Activated T-helper 17 cell treated with anti-CD3 and anti-CD28 coated beads, Interleukin-2, amount 50 U/mL, for 72 hours (primary cell): ENCODE measurements around the gene VPS8. TPM values are rescaled to one million over a fixed set of nuclear protein-coding genes. Genes with fewer than 3 reads are reported as not detected.
"Not testable (repeated sequence)": the region's sequence is repeated elsewhere in the genome, so short reads cannot be mapped to it uniquely, and the experiment has no call there.

ENCODE experiments used
- ATAC-seq: fragments of 150-1000 bp; cut with Tn5 transposase; replicated peaks from 2 replicates; pipeline ENCODE4 v1.10.0; 2021; ENCODE audit warnings: mild to moderate bottlenecking, moderate library complexity
- H3K27ac Mint-ChIP-seq: one replicate; pipeline ENCODE4 v1.8.0; 2022; ENCODE audit warnings: mixed read lengths
- H3K27me3 Mint-ChIP-seq: one replicate; pipeline ENCODE4 v1.8.0; 2022; ENCODE audit warnings: mixed read lengths
- H3K36me3 Mint-ChIP-seq: one replicate; pipeline ENCODE4 v1.8.0; 2022; ENCODE audit warnings: low read depth, mild to moderate bottlenecking, mixed read lengths
- H3K4me1 Mint-ChIP-seq: one replicate; pipeline ENCODE4 v1.8.0; 2022; ENCODE audit warnings: mixed read lengths
- H3K4me3 Mint-ChIP-seq: one replicate; pipeline ENCODE4 v1.8.0; 2022; ENCODE audit warnings: mild to moderate bottlenecking, mixed read lengths
- H3K9me3 Mint-ChIP-seq: one replicate; pipeline ENCODE4 v1.8.0; 2022; ENCODE audit warnings: mixed read lengths
- total RNA-seq, 2 donors: library from RNA; stranded (reverse); gene quantifications; one replicate each; pipeline ENCODE4 v1.2.3, GENCODE V29; 2022

VPS8 gene
- total RNA-seq, 2 donors from 2014 or later: 43.7 to 73.6 TPM

DNA sequence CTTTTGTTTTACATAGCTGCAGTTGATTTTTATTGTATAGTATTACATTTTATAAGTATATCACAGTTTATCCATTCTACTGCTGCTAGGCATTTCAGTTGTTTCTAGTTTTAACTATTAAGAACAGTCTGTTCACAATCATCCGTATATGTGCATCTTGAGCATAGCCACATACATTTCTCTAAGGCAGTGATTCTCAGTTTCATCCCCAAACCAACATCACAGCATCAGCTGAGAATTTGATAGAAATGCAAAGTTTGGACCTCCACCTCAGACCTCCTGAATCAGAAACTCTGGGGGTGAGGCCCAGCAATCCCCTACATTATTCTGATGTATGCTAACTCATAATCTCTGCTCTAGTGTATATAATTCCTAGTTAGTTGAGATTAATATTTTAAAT lies 120.8 kb downstream of the VPS8 start:
- H3K27me3 Mint-ChIP-seq: no peaks in the 10 kb centered on the region
- H3K36me3 Mint-ChIP-seq: peaks cover 82% of the 10 kb centered on the region
- no peaks in the 10 kb centered on the region for H3K4me1 Mint-ChIP-seq
- no peak overlapping the region for H3K27ac Mint-ChIP-seq
- H3K9me3 Mint-ChIP-seq: no peaks in the 10 kb centered on the region
- ATAC-seq: no peak
- no peak overlapping the region for H3K4me3 Mint-ChIP-seq

DNA sequence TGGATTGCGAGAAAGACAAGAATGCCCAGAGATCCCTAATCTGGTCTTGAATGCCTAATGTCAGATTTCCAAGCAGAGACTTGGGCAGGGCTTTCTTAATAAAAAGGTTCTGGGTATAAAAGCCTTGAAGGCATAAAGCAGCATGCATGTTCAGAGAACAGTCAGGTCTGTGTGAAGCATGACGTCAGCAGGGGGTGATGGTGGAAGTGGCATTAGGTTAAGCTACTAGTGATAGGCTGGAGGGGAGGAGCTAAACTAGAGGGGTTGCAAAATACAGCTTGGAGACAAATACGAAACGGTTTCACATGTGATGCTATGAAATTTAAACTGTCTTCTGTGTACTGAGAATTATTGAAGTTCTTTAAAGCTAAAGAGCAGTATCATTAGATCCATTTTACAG lies 125.6 kb downstream of the VPS8 start:
- peaks cover 76% of the 10 kb centered on the region for H3K36me3 Mint-ChIP-seq
- no peaks in the 10 kb centered on the region for H3K27me3 Mint-ChIP-seq
- H3K9me3 Mint-ChIP-seq: no peaks in the 10 kb centered on the region
- H3K4me3 Mint-ChIP-seq: no peak overlapping the region
- ATAC-seq: no peak
- peak overlapping the region; percentile 5 for H3K27ac Mint-ChIP-seq
- no peaks in the 10 kb centered on the region for H3K4me1 Mint-ChIP-seq

DNA sequence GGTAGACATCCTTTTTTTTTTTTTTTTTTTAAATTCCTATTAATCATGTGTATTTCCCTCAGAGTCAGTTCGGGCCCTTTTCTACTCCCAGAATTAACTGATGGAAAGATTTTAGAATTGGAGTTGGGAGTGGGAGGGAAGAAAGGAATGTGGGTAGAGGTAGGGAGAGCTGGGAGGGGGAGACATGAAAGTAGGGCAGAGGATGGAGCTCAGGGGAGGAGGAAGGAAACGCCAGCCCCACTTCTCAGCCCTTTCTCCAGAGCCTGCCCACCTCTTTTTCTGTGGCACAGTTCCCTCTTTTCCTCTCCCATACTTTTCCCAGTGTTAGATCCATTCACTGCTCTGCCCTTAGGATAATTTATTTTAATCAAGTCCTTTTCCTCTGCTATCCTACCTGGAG lies 129.4 kb downstream of the VPS8 start:
- peaks cover 70% of the 10 kb centered on the region for H3K36me3 Mint-ChIP-seq
- ATAC-seq: no peak
- H3K4me3 Mint-ChIP-seq: no peak overlapping the region
- H3K27me3 Mint-ChIP-seq: no peaks in the 10 kb centered on the region
- H3K27ac Mint-ChIP-seq: no peak overlapping the region
- H3K9me3 Mint-ChIP-seq: no peaks in the 10 kb centered on the region
- H3K4me1 Mint-ChIP-seq: peaks cover under 1% of the 10 kb centered on the region

DNA sequence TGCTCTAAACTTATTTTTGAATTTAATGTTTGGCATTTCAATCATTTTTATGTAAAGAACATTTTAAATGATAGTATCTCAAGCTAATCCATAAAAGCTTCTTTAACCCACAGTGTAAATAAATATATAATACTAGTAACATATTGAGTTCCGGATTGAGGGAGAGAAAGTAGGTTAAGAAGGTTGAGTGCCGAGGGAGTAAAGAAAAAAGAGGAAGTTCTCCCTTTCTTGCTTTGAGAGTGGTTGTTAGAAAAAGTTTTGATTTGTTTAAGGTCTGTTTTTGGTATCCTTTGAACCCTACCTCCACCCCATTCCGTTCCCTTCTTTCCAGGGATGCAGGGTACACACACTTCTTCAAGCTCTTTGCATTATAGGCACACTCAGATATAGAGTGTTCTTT lies 130.8 kb downstream of the VPS8 start:
- Mint-ChIP-seq H3K36me3 (peaks cover 73% of the 10 kb centered on the region), H3K27ac (no peak overlapping the region), H3K9me3 (no peaks in the 10 kb centered on the region), H3K4me3 (no peak overlapping the region), H3K27me3 (no peaks in the 10 kb centered on the region), H3K4me1 (peaks cover 4% of the 10 kb centered on the region)
- no peak for ATAC-seq

DNA sequence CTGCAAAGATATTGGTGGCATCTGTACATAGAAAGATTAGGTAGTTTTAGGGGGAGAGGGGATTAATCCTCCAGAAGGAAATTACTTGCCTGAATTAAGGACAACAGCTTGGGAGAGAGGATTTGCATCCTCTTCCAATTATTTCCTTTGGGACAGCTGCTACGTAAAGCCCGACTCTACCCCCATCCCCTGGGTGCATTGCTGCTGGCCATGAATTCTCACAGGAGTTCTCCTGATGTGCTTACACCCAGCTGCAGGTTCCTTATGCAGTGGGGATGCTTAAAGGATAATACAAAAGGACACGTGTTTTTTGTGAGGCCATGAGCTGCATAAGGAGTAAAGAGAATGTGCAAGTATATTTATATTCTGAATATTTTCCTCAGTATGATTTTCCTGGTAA lies 132.3 kb downstream of the VPS8 start:
- Mint-ChIP-seq H3K27ac (no peak overlapping the region), H3K27me3 (no peaks in the 10 kb centered on the region), H3K4me3 (no peak overlapping the region), H3K4me1 (peaks cover 4% of the 10 kb centered on the region), H3K36me3 (peaks cover 67% of the 10 kb centered on the region), H3K9me3 (no peaks in the 10 kb centered on the region)
- no peak for ATAC-seq

DNA sequence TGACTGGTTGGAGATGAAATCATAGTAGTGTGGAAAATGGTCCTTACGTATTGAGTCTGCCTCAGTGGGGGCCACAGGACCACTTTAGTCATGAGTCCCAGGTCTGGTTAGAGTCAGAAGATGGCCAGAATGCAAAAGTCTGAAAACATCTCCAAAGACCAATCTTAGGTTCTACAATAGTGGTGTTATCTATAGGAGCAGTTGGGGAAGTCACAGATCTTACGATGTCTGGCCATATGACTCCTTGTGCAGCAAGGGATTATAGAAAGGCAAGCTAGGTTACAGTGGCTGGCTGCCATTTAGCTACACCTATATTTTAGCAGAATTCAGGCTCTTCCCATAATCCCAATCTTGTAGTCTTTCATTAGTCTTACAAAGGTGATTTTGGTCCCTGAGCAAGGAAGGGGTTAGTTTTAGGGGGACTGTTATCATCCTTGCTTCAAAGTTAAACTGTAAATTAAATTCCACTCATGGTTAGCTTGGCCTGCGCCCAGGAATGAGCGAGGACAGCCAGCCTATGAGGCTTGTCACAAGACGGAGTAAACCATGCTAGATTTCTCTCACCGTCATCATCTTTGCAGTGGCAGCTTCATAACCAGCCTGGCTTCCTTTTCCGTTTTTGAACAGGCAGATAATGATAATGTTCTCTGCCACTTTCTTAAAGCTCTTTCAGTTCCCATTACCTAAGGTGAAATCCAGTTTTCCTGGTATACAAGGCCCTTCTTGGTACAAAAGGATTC lies 134.1 kb downstream of the VPS8 start:
- Mint-ChIP-seq H3K9me3 (no peaks in the 10 kb centered on the region), H3K27me3 (no peaks in the 10 kb centered on the region), H3K4me1 (peaks cover 13% of the 10 kb centered on the region), H3K4me3 (no peak overlapping the region), H3K36me3 (peaks cover 65% of the 10 kb centered on the region), H3K27ac (no peak overlapping the region)
- no peak for ATAC-seq

DNA sequence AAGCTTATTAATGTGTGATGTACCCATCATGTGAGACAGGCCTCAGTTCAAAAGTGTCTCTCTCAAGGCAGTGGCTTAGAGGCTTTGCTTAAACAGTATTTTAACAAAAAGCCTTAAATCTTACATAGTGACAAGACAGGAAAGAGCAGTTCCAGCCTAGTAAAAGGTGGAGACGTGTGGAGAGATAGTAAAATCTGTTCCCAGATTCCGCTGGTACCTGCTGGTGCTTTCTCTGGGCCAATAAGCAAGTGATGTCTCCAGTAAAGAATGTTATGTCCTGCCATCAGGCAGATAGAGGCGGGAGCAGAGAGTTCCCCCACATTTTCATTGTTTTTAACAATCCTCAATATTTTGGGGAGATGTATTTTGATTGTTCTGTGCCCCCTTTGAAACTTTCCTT lies 135.0 kb downstream of the VPS8 start:
- Mint-ChIP-seq H3K4me3 (no peak overlapping the region), H3K4me1 (peaks cover 13% of the 10 kb centered on the region), H3K9me3 (no peaks in the 10 kb centered on the region), H3K27ac (no peak overlapping the region), H3K36me3 (peaks cover 64% of the 10 kb centered on the region), H3K27me3 (no peaks in the 10 kb centered on the region)
- no peak for ATAC-seq

DNA sequence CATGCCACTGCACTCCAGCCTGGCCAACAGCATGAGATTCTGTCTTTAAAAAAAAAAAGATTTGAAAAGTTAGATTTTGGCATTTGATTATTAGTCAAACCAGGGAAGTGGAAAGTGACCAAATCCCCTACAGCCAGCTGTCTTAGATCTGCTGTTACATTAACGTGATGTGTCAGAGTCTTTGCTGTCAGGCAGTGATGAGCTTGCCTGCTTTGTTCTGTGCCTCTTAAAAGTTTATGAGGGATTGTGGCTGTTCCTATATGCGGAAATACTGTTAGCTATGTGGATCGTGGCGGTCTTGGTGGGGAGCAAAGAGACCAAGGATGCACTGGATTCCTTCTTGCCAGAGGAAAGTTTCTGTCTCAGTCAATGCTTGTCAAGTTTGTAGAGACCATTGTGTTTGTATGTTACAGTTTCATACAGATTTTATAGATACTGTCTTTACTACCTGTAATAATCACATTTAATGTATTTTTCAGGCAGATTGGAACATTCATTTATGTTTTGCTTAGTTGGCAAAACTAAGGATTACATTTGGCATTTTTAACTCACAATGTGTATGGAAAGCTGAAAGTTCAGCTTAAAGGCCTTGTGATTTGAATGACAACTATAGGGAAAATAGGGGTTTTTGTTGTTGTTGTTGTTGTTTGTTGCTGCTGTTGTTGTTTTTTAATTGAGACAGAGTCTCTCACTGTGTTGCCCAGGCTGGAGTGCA lies 137.4 kb downstream of the VPS8 start:
- H3K4me3 Mint-ChIP-seq: no peak overlapping the region
- ATAC-seq: no peak
- peaks cover 53% of the 10 kb centered on the region for H3K36me3 Mint-ChIP-seq
- no peaks in the 10 kb centered on the region for H3K27me3 Mint-ChIP-seq
- H3K4me1 Mint-ChIP-seq: peaks cover 19% of the 10 kb centered on the region
- no peak overlapping the region for H3K27ac Mint-ChIP-seq
- H3K9me3 Mint-ChIP-seq: no peaks in the 10 kb centered on the region

DNA sequence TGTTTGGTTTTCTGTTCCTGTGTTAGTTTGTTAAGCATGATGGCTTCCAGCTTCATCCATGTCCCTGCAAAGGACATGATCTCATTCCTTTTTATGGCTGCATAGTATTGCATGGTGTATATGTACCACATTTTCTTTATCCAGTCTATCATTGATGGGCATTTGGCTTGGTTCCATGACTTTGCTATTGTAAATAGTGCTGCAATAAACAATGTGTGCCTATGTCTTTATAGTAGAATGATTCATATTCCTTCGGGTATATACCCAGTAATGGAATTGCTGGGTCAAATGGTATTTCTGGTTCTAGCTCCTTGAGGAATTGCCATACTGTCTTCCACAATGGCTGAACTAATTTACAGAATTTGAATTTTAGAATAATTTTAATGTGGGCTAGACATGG lies 138.8 kb downstream of the VPS8 start:
- Mint-ChIP-seq H3K36me3 (peaks cover 53% of the 10 kb centered on the region), H3K4me1 (peaks cover 19% of the 10 kb centered on the region)
- not testable (repeated sequence) for ATAC-seq, H3K27me3 Mint-ChIP-seq, H3K9me3 Mint-ChIP-seq, H3K4me3 Mint-ChIP-seq, H3K27ac Mint-ChIP-seq

DNA sequence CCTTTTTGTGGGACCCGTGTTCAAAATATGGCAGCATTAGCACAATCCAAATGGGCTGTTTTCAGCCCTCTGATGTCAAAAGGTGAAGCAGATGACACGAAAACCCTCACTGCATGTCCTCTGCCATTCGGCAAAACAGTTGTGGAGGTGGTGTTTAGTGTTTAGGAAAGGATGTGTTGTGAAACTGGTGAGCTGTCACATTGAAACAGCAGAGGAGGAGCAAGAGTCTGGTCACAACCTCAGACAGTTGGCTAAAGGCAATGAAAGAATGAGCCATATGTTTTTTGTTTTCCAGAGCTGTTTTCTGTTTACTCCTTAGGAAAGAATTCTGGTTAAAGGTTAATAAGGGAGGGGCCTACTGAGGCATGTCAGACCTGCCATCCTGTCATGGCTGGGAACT lies 140.7 kb downstream of the VPS8 start:
- Mint-ChIP-seq H3K4me3 (no peak overlapping the region), H3K9me3 (no peaks in the 10 kb centered on the region), H3K27me3 (no peaks in the 10 kb centered on the region), H3K36me3 (peaks cover 58% of the 10 kb centered on the region), H3K4me1 (peaks cover 15% of the 10 kb centered on the region), H3K27ac (peak overlapping the region; percentile 33)
- ATAC-seq: peak; percentile 67

DNA sequence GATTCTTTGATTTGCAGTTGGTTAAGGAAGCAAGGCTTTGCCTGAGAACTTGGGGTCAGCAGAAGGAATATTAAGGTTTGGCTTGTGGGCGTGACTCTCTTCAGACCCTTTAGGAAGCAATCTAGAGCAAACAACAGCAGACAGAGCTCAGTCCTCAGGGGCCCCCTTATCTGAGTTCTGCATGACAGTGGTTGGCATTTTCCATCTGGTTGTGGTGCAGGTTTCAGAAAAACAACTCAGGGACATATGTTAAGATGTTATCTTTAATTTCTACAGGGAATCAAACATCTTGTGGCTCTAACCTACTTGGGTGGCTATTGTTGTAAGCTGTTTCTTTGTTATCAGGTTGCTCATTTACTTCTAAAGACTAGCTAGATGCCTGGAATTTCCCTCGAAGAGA lies 141.4 kb downstream of the VPS8 start:
- Mint-ChIP-seq H3K27me3 (no peaks in the 10 kb centered on the region), H3K9me3 (no peaks in the 10 kb centered on the region), H3K36me3 (peaks cover 64% of the 10 kb centered on the region), H3K4me1 (peaks cover 15% of the 10 kb centered on the region), H3K27ac (no peak overlapping the region), H3K4me3 (no peak overlapping the region)
- ATAC-seq: no peak

DNA sequence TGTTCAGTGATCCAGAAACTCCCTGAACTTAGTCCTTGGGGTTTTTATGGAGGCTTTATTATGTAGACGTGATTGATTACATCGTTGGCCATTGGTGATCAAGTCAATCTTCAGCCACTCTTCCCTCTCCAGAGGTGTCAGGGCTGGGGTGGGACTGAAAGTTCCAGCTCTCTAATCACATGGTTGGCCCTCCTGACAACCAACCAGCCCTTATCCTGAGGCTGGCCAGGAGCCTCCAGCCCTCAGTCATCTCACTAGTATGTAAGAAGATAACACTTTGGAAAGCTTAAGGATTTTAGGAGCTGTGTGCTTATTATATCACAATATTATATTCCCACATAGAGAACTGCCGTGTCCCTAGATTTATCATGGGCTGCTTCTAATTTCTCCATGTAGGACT lies 142.3 kb downstream of the VPS8 start:
- no peak overlapping the region for H3K4me3 Mint-ChIP-seq
- H3K36me3 Mint-ChIP-seq: peaks cover 68% of the 10 kb centered on the region
- H3K27ac Mint-ChIP-seq: no peak overlapping the region
- H3K4me1 Mint-ChIP-seq: peaks cover 14% of the 10 kb centered on the region
- ATAC-seq: no peak
- no peaks in the 10 kb centered on the region for H3K9me3 Mint-ChIP-seq
- H3K27me3 Mint-ChIP-seq: no peaks in the 10 kb centered on the region

DNA sequence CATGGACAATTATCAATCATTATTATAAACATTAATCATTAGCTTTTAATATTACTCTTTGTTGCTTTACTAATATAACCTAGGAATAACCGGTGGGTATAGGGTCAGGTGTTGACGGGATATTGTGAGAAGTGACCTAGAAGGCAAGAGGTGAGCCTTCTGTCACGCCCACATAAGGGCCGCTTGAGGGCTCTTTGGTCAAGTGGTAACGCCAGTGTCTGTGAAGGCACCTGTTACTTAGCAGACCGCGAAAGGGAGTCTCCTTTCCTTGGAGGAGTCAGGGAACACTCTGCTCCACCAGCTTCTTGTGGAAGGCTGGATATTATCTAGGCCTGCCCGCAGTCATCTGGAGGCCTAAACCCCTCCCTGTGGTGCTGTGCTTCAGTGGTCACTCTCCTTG lies 142.9 kb downstream of the VPS8 start:
- not testable (repeated sequence) for H3K9me3 Mint-ChIP-seq, H3K27ac Mint-ChIP-seq, H3K4me3 Mint-ChIP-seq, H3K27me3 Mint-ChIP-seq, ATAC-seq
- Mint-ChIP-seq H3K4me1 (peaks cover 10% of the 10 kb centered on the region), H3K36me3 (peaks cover 68% of the 10 kb centered on the region)

DNA sequence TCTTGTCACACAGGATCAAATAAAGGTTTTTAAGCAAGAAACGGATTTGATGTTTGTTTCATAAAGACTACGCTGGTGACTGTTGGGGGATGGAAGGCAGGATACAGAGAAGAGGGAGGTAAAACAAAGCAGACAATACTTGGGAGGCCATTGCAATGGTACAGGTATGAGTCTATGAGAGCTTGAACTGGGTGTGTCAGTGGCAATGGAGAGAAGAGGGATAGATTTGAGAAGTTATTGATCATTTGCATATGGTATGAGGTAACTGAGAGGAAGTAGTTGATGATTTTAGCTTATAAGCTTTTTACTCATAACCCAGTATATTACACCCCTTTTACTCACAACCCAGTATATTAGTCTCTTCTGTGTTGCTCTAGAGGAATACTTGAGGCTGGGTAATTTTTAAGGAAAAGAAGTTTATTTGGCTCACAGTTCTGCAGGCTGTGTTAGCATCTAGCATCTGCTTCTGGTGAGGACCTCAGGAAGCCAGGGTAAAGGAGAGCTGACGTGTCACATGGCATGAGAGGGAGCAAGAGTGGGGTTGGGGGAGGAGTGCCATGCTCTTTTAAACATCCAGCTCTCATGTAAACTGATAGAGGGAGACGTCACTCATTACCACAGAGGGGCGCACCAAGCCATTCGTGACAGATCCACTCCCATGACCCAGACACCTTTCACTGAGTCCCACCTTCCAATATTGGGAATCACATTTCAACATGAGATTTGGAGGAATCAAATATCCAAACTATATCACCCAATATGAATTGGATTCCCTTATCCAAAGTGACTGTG lies 153.9 kb downstream of the VPS8 start:
- Mint-ChIP-seq H3K27me3 (no peaks in the 10 kb centered on the region), H3K4me1 (no peaks in the 10 kb centered on the region), H3K9me3 (no peaks in the 10 kb centered on the region), H3K27ac (no peak overlapping the region), H3K4me3 (no peak overlapping the region), H3K36me3 (peaks cover 74% of the 10 kb centered on the region)
- ATAC-seq: peak; percentile 43

DNA sequence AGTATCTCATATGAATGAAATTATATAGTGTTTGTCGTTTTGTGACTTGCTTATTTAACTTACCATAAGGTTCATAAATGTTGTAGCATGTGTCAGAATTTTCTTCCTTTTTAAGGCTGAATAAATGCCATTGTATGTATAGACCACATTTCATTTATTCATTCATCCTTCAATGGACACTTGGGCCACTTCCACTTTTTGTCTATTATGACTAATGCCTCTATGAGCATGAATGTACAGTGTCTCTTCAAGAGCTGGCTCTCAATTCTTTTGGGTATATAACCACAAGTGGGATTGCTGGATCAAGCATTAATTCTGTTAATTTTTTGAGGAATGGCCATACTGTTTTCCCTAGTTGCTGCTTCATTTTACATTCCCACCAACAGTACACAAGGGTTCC lies 156.1 kb downstream of the VPS8 start:
- H3K36me3 Mint-ChIP-seq: peaks cover 84% of the 10 kb centered on the region
- ATAC-seq: no peak
- H3K9me3 Mint-ChIP-seq: no peaks in the 10 kb centered on the region
- H3K4me3 Mint-ChIP-seq: no peak overlapping the region
- no peaks in the 10 kb centered on the region for H3K4me1 Mint-ChIP-seq
- H3K27ac Mint-ChIP-seq: no peak overlapping the region
- H3K27me3 Mint-ChIP-seq: no peaks in the 10 kb centered on the region
